Activated T-cell treated with anti-CD3 and anti-CD28 coated beads, Interleukin-2, amount 50 U/mL, for 1 hour (primary cell): Measurements from ENCODE around the gene GSTA3.
"Not testable (repeated sequence)": the region's sequence is repeated elsewhere in the genome, so short reads cannot be mapped to it uniquely, and the experiment has no call there.

ENCODE experiments used
- DNase-seq: peaks from one replicate; pipeline ENCODE4 v3.0.0-alpha.2; 2020

The GSTA3 gene

GRCh38 chr6:52909131-52909530 is 367 bp downstream of the GSTA3 start:
- DNase-seq, result no peak

- DNase-seq, result no peak
These were observed 972 bp downstream of the GSTA3 start for GRCh38 chr6:52908526-52908925.

GRCh38 chr6:52904562-52905279 is 4.8 kb downstream of the GSTA3 start:
- no peak for DNase-seq

GRCh38 chr6:52900536-52900935 is 9.0 kb downstream of the GSTA3 start:
- no peak for DNase-seq

- not testable (repeated sequence) for DNase-seq
These were observed 13.7 kb downstream of the GSTA3 start for GRCh38 chr6:52895790-52896189.

GRCh38 chr6:52894285-52894684 is 15.2 kb downstream of the GSTA3 start:
- DNase-seq, result no peak

GRCh38 chr6:52893803-52894202 is 15.7 kb downstream of the GSTA3 start:
- no peak for DNase-seq

GRCh38 chr6:52893221-52893620 is 16.3 kb downstream of the GSTA3 start:
- no peak for DNase-seq

GRCh38 chr6:52890018-52890417 is 19.5 kb downstream of the GSTA3 start:
- DNase-seq, result no peak

GRCh38 chr6:52887910-52888524 is 21.5 kb downstream of the GSTA3 start:
- DNase-seq, result no peak

GRCh38 chr6:52881996-52882841 is 27.3 kb downstream of the GSTA3 start:
- DNase-seq, result peak; percentile 55

GRCh38 chr6:52881662-52881995 is 27.9 kb downstream of the GSTA3 start:
- no peak for DNase-seq

- DNase-seq, result no peak
These were observed 31.7 kb downstream of the GSTA3 start for GRCh38 chr6:52877786-52878185.

GRCh38 chr6:52877168-52877567 is 32.3 kb downstream of the GSTA3 start:
- no peak for DNase-seq

- no peak for DNase-seq
These were observed 33.3 kb downstream of the GSTA3 start for GRCh38 chr6:52876056-52876787.

- no peak for DNase-seq
These were observed 37.5 kb downstream of the GSTA3 start for GRCh38 chr6:52872031-52872430.

GRCh38 chr6:52871621-52872020 is 37.9 kb downstream of the GSTA3 start:
- no peak for DNase-seq

- not testable (repeated sequence) for DNase-seq
These were observed 39.0 kb downstream of the GSTA3 start for GRCh38 chr6:52870335-52871091.

GRCh38 chr6:52868899-52869298 is 40.6 kb downstream of the GSTA3 start:
- DNase-seq, result not testable (repeated sequence)

- DNase-seq, result no peak
These were observed 41.3 kb downstream of the GSTA3 start for GRCh38 chr6:52868240-52868639.

GRCh38 chr6:52861151-52861550 is 48.3 kb downstream of the GSTA3 start:
- DNase-seq, result not testable (repeated sequence)

GRCh38 chr6:52858416-52858815 is 51.1 kb downstream of the GSTA3 start:
- no peak for DNase-seq
